ENCODE data around the gene SSU72.
A peak's percentile ranks its signal among the peaks of the same experiment; 100 is the strongest.
"Not testable (repeated sequence)": the region's sequence is repeated elsewhere in the genome, so short reads cannot be mapped to it uniquely, and the experiment has no call there.

The SSU72 gene

DNA sequence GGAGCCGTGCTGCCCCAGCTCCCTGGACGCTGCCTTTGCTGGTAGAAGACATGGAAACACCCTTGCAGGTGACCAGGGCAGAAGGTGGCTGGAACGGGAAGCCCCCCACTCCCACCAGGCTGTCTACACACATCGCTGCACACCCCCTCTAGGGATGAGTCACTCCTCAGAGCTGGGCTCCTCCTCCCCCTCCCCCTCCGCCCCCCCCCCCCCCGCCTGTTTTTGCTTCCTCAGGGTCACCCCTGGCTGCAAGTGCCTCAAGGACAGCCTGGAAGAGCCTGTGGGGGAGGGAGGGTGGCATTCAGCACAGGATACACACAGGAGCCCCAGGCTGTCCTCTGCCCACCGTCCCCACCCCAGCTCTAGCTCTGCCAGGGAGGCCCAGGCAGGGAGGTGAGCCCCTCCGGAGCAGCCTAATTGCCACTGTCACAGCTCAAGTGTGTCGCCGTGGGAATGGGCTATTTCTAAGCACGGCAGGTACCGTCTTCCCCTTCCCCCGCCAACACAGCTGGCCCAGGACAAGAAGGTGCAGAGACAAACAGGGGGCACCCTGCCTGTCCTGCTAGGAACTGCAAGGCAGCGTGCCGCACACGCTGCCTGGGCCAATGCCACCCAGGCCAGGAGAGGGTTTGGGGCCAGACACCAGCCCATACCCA, 22.7 kb upstream of the SSU72 start:
- in situ Hi-C loops (cut with MboI; ENCODE audit: low pct_unique_long_range_greater_than_20kb, low sequenced_read_pairs, unreplicated experiment) = no loop called here
- DNase-seq (ENCODE audit: low spot score) = peak; percentile 80

DNA sequence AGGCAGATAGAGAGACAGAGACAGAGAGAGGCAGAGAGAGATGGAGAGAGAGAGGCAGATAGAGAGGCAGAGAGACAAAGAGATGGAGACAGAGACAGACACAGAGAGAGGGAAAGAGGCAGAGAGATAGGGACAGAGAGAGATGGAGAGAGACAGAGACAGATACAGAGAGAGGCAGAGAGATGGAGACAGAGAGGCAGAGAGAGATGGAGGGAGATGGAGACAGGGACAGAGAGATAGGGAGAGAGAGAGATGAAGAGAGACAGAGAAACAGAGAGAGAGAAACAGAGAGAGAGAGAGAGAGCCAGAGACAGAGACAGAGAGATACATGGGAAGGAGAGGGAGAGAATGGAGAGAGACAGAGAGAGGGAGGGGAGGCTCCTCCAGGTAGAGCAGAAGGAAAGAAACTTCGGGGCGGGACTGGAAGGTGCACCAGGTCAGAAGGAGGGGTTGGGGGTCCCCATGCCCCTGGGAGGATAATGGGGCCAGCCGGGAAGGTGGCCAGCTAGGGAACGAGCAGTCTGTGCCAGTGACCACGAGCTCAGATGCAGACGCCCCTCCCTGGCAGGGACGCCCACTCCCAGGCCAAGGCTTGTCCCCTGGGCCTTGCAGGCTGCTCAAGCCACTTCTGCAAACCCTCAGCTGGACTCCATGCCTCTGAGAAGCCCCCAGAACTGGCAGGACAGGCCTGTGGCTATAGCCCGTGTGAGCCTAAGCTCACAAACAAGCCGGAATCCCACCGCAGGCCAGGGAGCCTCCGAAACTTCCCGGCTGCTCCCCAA, 22.0 kb upstream of the SSU72 start:
- in situ Hi-C loops (cut with MboI; ENCODE audit: low pct_unique_long_range_greater_than_20kb, low sequenced_read_pairs, unreplicated experiment) = no loop called here
- DNase-seq (ENCODE audit: low spot score) = peak; percentile 59
- no peak for TF ChIP-seq CTCF (IDR thresholded peaks at IDR 0.05; ENCODE audit: extremely low read depth, insufficient read depth, missing control alignments)

More for the DNA sequence above, 22.7 kb upstream of the SSU72 start:
- TF ChIP-seq CTCF (IDR thresholded peaks at IDR 0.05; ENCODE audit: extremely low read depth, insufficient read depth, missing control alignments) = peak; percentile 16

GRCh38 chr1:1595341-1595740, 20.7 kb upstream of the SSU72 start:
- in situ Hi-C loops (cut with MboI; ENCODE audit: low pct_unique_long_range_greater_than_20kb, low sequenced_read_pairs, unreplicated experiment); DNase-seq (ENCODE audit: low spot score): not testable (repeated sequence)

- in situ Hi-C loops (cut with MboI; ENCODE audit: low pct_unique_long_range_greater_than_20kb, low sequenced_read_pairs, unreplicated experiment) = no loop called here
- DNase-seq (ENCODE audit: low spot score) = peak; percentile 38
- TF ChIP-seq CTCF (IDR thresholded peaks at IDR 0.05; ENCODE audit: extremely low read depth, insufficient read depth, missing control alignments) = no peak
Measured at GRCh38 chr1:1594602-1595260, 20.1 kb upstream of the SSU72 start.

DNA sequence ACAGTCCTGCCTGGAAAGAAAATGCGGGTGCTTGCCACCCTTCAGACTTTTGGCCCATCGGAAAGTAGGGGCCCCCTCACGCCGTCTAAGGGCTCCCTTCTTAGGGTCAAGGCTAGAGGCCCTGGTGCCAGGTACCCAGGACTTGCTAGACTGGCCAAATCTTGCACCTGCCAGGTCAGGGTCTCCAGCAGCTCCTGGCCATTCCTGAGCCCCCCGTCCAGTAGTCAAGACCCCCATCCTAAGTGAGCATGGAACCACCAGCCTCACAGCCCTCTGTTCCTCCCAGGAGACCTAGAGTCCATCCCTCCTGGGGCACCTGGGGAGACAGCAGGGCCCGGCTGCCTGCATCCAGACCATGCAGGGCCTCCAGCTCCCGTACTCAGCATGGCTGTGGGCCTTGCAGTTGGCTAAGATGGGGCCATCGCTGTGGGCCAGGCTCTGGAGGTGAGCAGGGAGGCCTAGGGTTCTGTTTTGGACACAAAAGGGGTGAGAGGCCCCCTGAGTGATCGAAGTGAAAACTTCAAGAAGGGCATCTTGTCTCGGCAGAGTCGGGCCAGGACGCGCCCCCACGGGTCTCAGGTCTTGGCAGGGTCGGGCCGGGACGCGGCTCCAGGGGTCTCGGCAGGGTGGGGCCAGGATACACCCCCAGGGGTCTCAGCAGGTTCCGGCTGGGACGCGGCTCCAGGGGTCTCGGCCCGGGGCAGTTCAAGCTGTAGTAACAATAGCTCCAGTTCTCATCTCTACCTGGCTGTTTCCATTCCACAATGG, 19.4 kb upstream of the SSU72 start:
- in situ Hi-C loops (cut with MboI; ENCODE audit: low pct_unique_long_range_greater_than_20kb, low sequenced_read_pairs, unreplicated experiment) = no loop called here
- DNase-seq (ENCODE audit: low spot score) = no peak
- TF ChIP-seq CTCF (IDR thresholded peaks at IDR 0.05; ENCODE audit: extremely low read depth, insufficient read depth, missing control alignments) = no peak

GRCh38 chr1:1591452-1591851, 16.8 kb upstream of the SSU72 start:
- TF ChIP-seq CTCF (IDR thresholded peaks at IDR 0.05; ENCODE audit: extremely low read depth, insufficient read depth, missing control alignments) = no peak
- DNase-seq (ENCODE audit: low spot score) = no peak
- in situ Hi-C loops (cut with MboI; ENCODE audit: low pct_unique_long_range_greater_than_20kb, low sequenced_read_pairs, unreplicated experiment) = no loop called here

Data from GM13977 (cell line).